ENCODE measurements around the gene ATP8B1. TPM values are rescaled to one million over a fixed set of nuclear protein-coding genes. Genes with fewer than 3 reads are reported as not detected.

ATP8B1 gene
- total and polyA plus RNA-seq, 9 of the 15 experiments (the other 6 are each of a cell fraction or from before 2014, with no cell fraction given), result 0.01 to 0.22 (median 0.03) TPM; not detected in 3

DNA sequence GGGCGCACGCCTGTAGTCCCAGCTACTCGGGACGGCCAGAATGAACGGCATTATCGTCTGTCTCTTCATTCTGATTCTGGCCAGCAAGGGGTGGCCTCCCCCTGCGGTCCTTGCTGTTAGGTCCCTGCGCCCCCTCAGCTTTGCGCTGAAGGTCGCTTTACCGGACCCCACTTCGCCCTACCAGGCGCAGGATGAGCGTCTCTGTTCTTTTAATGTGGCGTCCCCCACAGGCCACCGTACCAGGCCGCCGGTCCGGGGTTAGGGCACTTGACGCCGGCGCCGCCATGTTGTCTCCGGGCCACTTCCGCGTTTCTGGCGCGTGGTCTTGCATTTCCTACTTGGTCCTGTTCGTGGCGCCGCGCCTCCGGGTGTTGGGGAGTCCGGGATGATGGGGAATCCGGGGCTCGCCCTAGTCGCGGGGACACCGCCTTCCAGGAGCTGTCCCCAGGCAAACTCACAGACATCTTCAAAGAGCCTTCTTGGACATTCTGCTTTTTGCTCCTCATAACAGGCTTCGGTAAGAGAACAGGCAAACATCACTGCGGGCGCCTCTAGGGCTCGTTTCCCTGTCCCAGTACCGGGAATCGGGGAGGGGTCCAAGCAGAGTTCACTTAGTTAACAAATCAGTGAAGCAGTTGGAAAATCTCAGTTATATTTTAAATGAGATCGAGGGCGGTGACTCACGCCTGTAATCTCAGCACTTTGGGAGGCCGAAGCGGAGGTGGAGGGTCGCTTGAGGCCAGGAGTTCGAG lies 172.9 kb downstream of the ATP8B1 start (continued):
- TF ChIP-seq, protein P1, sequence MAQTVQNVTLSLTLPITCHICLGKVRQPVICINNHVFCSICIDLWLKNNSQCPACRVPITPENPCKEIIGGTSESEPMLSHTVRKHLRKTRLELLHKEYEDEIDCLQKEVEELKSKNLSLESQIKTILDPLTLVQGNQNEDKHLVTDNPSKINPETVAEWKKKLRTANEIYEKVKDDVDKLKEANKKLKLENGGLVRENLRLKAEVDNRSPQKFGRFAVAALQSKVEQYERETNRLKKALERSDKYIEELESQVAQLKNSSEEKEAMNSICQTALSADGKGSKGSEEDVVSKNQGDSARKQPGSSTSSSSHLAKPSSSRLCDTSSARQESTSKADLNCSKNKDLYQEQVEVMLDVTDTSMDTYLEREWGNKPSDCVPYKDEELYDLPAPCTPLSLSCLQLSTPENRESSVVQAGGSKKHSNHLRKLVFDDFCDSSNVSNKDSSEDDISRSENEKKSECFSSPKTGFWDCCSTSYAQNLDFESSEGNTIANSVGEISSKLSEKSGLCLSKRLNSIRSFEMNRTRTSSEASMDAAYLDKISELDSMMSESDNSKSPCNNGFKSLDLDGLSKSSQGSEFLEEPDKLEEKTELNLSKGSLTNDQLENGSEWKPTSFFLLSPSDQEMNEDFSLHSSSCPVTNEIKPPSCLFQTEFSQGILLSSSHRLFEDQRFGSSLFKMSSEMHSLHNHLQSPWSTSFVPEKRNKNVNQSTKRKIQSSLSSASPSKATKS (CRISPR knock-in tag; IDR thresholded peaks at IDR 0.05), result no peak
- TF ChIP-seq GATAD2B (IDR thresholded peaks at IDR 0.05; ENCODE audit: borderline replicate concordance) (peak; percentile 69; the same call in 1 of the 2 replicates), HDAC1 (IDR thresholded peaks at IDR 0.05) (peak in 1 of 2 experiments; percentile 23; a peak in 1 of 4 replicates), SOX6 (IDR thresholded peaks at IDR 0.05) (0 out of 2 replicates have a peak, but pooled peaks have one; percentile 37), NRF1 (conservative IDR thresholded peaks at IDR 0.05 in 1 of 2, IDR thresholded peaks at IDR 0.05 in 1 of 2) (peak in 1 of 2 experiments; percentile 16; a peak in 1 of 4 replicates), MAZ (CRISPR knock-in tag; conservative IDR thresholded peaks at IDR 0.05 in 1 of 2, IDR thresholded peaks at IDR 0.05 in 1 of 2) (0 out of 4 replicates have a peak, but pooled peaks have one; percentile 38 to 47), POLR2G (IDR thresholded peaks at IDR 0.05; ENCODE audit: low read depth, low read length) (peak; percentile 83)
- TF ChIP-seq, protein P2, sequence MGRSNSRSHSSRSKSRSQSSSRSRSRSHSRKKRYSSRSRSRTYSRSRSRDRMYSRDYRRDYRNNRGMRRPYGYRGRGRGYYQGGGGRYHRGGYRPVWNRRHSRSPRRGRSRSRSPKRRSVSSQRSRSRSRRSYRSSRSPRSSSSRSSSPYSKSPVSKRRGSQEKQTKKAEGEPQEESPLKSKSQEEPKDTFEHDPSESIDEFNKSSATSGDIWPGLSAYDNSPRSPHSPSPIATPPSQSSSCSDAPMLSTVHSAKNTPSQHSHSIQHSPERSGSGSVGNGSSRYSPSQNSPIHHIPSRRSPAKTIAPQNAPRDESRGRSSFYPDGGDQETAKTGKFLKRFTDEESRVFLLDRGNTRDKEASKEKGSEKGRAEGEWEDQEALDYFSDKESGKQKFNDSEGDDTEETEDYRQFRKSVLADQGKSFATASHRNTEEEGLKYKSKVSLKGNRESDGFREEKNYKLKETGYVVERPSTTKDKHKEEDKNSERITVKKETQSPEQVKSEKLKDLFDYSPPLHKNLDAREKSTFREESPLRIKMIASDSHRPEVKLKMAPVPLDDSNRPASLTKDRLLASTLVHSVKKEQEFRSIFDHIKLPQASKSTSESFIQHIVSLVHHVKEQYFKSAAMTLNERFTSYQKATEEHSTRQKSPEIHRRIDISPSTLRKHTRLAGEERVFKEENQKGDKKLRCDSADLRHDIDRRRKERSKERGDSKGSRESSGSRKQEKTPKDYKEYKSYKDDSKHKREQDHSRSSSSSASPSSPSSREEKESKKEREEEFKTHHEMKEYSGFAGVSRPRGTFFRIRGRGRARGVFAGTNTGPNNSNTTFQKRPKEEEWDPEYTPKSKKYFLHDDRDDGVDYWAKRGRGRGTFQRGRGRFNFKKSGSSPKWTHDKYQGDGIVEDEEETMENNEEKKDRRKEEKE (IDR thresholded peaks at IDR 0.05; ENCODE audit: borderline replicate concordance in 1 of 2, control insufficient read depth in 1 of 2, low read depth in 2 of 2, low read length in 1 of 2), result no peak
- TF ChIP-seq, protein P3, sequence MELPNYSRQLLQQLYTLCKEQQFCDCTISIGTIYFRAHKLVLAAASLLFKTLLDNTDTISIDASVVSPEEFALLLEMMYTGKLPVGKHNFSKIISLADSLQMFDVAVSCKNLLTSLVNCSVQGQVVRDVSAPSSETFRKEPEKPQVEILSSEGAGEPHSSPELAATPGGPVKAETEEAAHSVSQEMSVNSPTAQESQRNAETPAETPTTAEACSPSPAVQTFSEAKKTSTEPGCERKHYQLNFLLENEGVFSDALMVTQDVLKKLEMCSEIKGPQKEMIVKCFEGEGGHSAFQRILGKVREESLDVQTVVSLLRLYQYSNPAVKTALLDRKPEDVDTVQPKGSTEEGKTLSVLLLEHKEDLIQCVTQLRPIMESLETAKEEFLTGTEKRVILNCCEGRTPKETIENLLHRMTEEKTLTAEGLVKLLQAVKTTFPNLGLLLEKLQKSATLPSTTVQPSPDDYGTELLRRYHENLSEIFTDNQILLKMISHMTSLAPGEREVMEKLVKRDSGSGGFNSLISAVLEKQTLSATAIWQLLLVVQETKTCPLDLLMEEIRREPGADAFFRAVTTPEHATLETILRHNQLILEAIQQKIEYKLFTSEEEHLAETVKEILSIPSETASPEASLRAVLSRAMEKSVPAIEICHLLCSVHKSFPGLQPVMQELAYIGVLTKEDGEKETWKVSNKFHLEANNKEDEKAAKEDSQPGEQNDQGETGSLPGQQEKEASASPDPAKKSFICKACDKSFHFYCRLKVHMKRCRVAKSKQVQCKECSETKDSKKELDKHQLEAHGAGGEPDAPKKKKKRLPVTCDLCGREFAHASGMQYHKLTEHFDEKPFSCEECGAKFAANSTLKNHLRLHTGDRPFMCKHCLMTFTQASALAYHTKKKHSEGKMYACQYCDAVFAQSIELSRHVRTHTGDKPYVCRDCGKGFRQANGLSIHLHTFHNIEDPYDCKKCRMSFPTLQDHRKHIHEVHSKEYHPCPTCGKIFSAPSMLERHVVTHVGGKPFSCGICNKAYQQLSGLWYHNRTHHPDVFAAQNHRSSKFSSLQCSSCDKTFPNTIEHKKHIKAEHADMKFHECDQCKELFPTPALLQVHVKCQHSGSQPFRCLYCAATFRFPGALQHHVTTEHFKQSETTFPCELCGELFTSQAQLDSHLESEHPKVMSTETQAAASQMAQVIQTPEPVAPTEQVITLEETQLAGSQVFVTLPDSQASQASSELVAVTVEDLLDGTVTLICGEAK (IDR thresholded peaks at IDR 0.05), result peak; percentile 38; the same call in 1 of the 2 replicates
- TF ChIP-seq, protein P3 (CRISPR knock-in tag; IDR thresholded peaks at IDR 0.05), result no peak
